Measurements from ENCODE around the gene CD109. TPM values are rescaled to one million over a fixed set of nuclear protein-coding genes. Genes with fewer than 3 reads are reported as not detected.

The CD109 gene
- total RNA-seq, 1 experiment from 2014 or later: 8.7 TPM

GRCh38 chr6:73866305-73866704 lies 170.3 kb downstream of the CD109 start:
- no peak for DNase-seq (ENCODE audit: low spot score)
- TF ChIP-seq CTCF (conservative IDR thresholded peaks at IDR 0.05; ENCODE audit: low read depth, low read length) (no peak), EZH2 (IDR thresholded peaks at IDR 0.05; ENCODE audit: borderline replicate concordance, low read depth, low read length, poor library complexity, severe bottlenecking) (no peak)
- intact Hi-C loops (cut with micrococcal nuclease; ENCODE audit: unreplicated experiment): no loop called here
- Histone ChIP-seq H3K27me3 (replicated peaks; ENCODE audit: insufficient read depth, low read depth, low read length, poor library complexity) (no peaks in the 10 kb centered on the region), H3K27ac (ENCODE audit: low read depth, low read length, poor library complexity, severe bottlenecking) (no peak overlapping the region), H3K4me1 (ENCODE audit: insufficient read depth, low read length, poor library complexity, severe bottlenecking) (no peaks in the 10 kb centered on the region), H3K4me3 (ENCODE audit: low read depth, low read length, poor library complexity, severe bottlenecking) (no peak overlapping the region), H3K9me3 (ENCODE audit: low read depth, low read length, poor library complexity, severe bottlenecking) (no peaks in the 10 kb centered on the region), H3K36me3 (ENCODE audit: insufficient read depth, low read length, poor library complexity, severe bottlenecking) (no peaks in the 10 kb centered on the region)
- no TSS peak for BruUV-seq (replicated peaks)
- POLR2A ChIA-PET (ENCODE audit: low non-redundant PET): no interaction called here
- CTCF ChIA-PET: no interaction called here

- no TSS peak for BruUV-seq (replicated peaks)
- CTCF ChIA-PET: interaction anchor here (1.1 kb wide), 1 partner anchor 11 kb away, joined by 4 read pairs; no protein-coding TSS in a partner anchor
Measured at GRCh38 chr6:73867411-73867810, 171.4 kb downstream of the CD109 start.

GRCh38 chr6:73870907-73871306 lies 174.9 kb downstream of the CD109 start:
- CTCF ChIA-PET: no interaction called here

More at GRCh38 chr6:73867411-73867810, 171.4 kb downstream of the CD109 start:
- Histone ChIP-seq H3K36me3 (ENCODE audit: insufficient read depth, low read length, poor library complexity, severe bottlenecking) (no peaks in the 10 kb centered on the region), H3K4me3 (ENCODE audit: low read depth, low read length, poor library complexity, severe bottlenecking) (no peak overlapping the region), H3K27ac (ENCODE audit: low read depth, low read length, poor library complexity, severe bottlenecking) (no peak overlapping the region), H3K27me3 (replicated peaks; ENCODE audit: insufficient read depth, low read depth, low read length, poor library complexity) (no peaks in the 10 kb centered on the region), H3K9me3 (ENCODE audit: low read depth, low read length, poor library complexity, severe bottlenecking) (no peaks in the 10 kb centered on the region), H3K4me1 (ENCODE audit: insufficient read depth, low read length, poor library complexity, severe bottlenecking) (no peaks in the 10 kb centered on the region)
- TF ChIP-seq CTCF (conservative IDR thresholded peaks at IDR 0.05; ENCODE audit: low read depth, low read length) (no peak), EZH2 (IDR thresholded peaks at IDR 0.05; ENCODE audit: borderline replicate concordance, low read depth, low read length, poor library complexity, severe bottlenecking) (no peak)
- POLR2A ChIA-PET (ENCODE audit: low non-redundant PET): no interaction called here
- intact Hi-C loops (cut with micrococcal nuclease; ENCODE audit: unreplicated experiment): no loop called here
- no peak for DNase-seq (ENCODE audit: low spot score)

More at GRCh38 chr6:73870907-73871306, 174.9 kb downstream of the CD109 start:
- intact Hi-C loops (cut with micrococcal nuclease; ENCODE audit: unreplicated experiment): no loop called here
- no TSS peak for BruUV-seq (replicated peaks)
- TF ChIP-seq EZH2 (IDR thresholded peaks at IDR 0.05; ENCODE audit: borderline replicate concordance, low read depth, low read length, poor library complexity, severe bottlenecking): no peak
- no peak for TF ChIP-seq CTCF (conservative IDR thresholded peaks at IDR 0.05; ENCODE audit: low read depth, low read length)
- POLR2A ChIA-PET (ENCODE audit: low non-redundant PET): no interaction called here
- Histone ChIP-seq H3K4me3 (ENCODE audit: low read depth, low read length, poor library complexity, severe bottlenecking) (no peak overlapping the region), H3K27ac (ENCODE audit: low read depth, low read length, poor library complexity, severe bottlenecking) (no peak overlapping the region), H3K36me3 (ENCODE audit: insufficient read depth, low read length, poor library complexity, severe bottlenecking) (no peaks in the 10 kb centered on the region), H3K27me3 (replicated peaks; ENCODE audit: insufficient read depth, low read depth, low read length, poor library complexity) (no peaks in the 10 kb centered on the region), H3K4me1 (ENCODE audit: insufficient read depth, low read length, poor library complexity, severe bottlenecking) (no peaks in the 10 kb centered on the region), H3K9me3 (ENCODE audit: low read depth, low read length, poor library complexity, severe bottlenecking) (no peaks in the 10 kb centered on the region)
- DNase-seq (ENCODE audit: low spot score): no peak

Data from A673 (cell line).